Measurements from ENCODE around the gene TTC38. TPM values are rescaled to one million over a fixed set of nuclear protein-coding genes. Genes with fewer than 3 reads are reported as not detected.

The TTC38 gene
- polyA plus RNA-seq (ENCODE audit: insufficient read depth in 1 of 5, insufficient read length in 5 of 5, low replicate concordance in 1 of 5), result 10 to 100 TPM; 29.4 to 40.5 (median 34.1) TPM
- long read RNA-seq, donor 1, transcript TTC38-201 (14 exons, 2,610 nt), result major isoform, 7 of 13 reads
- long read RNA-seq, donor 1, partial matches to known transcripts, result 6 of 13 reads
- long read RNA-seq, donor 1, other reads (novel, unspliced or antisense), result 0 of 13 reads
- long read RNA-seq, donor 2, partial matches to known transcripts, result 15 of 19 reads
- long read RNA-seq, donor 2, other reads (novel, unspliced or antisense), result 0 of 19 reads
- long read RNA-seq, donor 3, transcript TTC38-201 (14 exons, 2,610 nt), result major isoform, 5 of 5 reads
- long read RNA-seq, donor 3, partial matches to known transcripts, result 0 of 5 reads
- long read RNA-seq, donor 3, other reads (novel, unspliced or antisense), result 0 of 5 reads
- long read RNA-seq, donor 4, result 0 reads
- long read RNA-seq, donor 5, partial matches to known transcripts, result 5 of 5 reads
- long read RNA-seq, donor 5, other reads (novel, unspliced or antisense), result 0 of 5 reads
- long read RNA-seq, donor 6, transcript TTC38-201 (14 exons, 2,610 nt), result major isoform, 11 of 11 reads
- long read RNA-seq, donor 6, partial matches to known transcripts, result 0 of 11 reads
- long read RNA-seq, donor 6, other reads (novel, unspliced or antisense), result 0 of 11 reads
- long read RNA-seq, donor 7, transcript TTC38-201 (14 exons, 2,610 nt), result major isoform, 5 of 6 reads
- long read RNA-seq, donor 7, partial matches to known transcripts, result 0 of 6 reads
- long read RNA-seq, donor 7, other reads (novel, unspliced or antisense), result 0 of 6 reads
- long read RNA-seq, donor 8, partial matches to known transcripts, result 0 of 1 reads
- long read RNA-seq, donor 8, other reads (novel, unspliced or antisense), result 0 of 1 reads

GRCh38 chr22:46267431-46268279 lies at the start of gene TTC38:
TTC38 (plus strand) TSS chr22:46268008; CDS start chr22:46268040, 32 bp downstream.
- peak; percentile 82 to 85 for DNase-seq

GRCh38 chr22:46219636-46220035 lies 48.2 kb upstream of the TTC38 start:
- DNase-seq, result no peak

- DNase-seq, result no peak
Observed at GRCh38 chr22:46220921-46221320, 46.9 kb upstream of the TTC38 start.

GRCh38 chr22:46224044-46224897 lies 43.5 kb upstream of the TTC38 start:
- no peak for DNase-seq

GRCh38 chr22:46224898-46225290 lies 42.9 kb upstream of the TTC38 start:
- DNase-seq, result no peak

- no peak for DNase-seq
Observed at GRCh38 chr22:46225631-46226030, 42.2 kb upstream of the TTC38 start.

- no peak for DNase-seq
Observed at GRCh38 chr22:46226577-46226976, 41.2 kb upstream of the TTC38 start.

GRCh38 chr22:46229701-46230100 lies 38.1 kb upstream of the TTC38 start:
- DNase-seq, result no peak

- DNase-seq, result no peak
Observed at GRCh38 chr22:46230262-46230901, 37.4 kb upstream of the TTC38 start.

GRCh38 chr22:46233231-46233630 lies 34.6 kb upstream of the TTC38 start:
- no peak for DNase-seq

GRCh38 chr22:46234969-46235368 lies 32.8 kb upstream of the TTC38 start:
- no peak for DNase-seq

- no peak for DNase-seq
Observed at GRCh38 chr22:46237453-46238124, 30.2 kb upstream of the TTC38 start.

GRCh38 chr22:46238541-46238940 lies 29.3 kb upstream of the TTC38 start:
- DNase-seq, result no peak

- DNase-seq, result no peak
Observed at GRCh38 chr22:46239261-46240048, 28.4 kb upstream of the TTC38 start.

GRCh38 chr22:46240073-46240472 lies 27.7 kb upstream of the TTC38 start:
- no peak for DNase-seq

GRCh38 chr22:46240506-46240905 lies 27.3 kb upstream of the TTC38 start:
- DNase-seq, result no peak

- no peak for DNase-seq
Observed at GRCh38 chr22:46240907-46241306, 26.9 kb upstream of the TTC38 start.

- no peak for DNase-seq
Observed at GRCh38 chr22:46241396-46242007, 26.3 kb upstream of the TTC38 start.

Measured in right lung (tissue), 10 donors.